Loucy (cell line): ENCODE data around the gene EEFSEC.

Experiments used
- EZH2phosphoT487 ChIP-seq: fragments of 200-600 bp; IDR thresholded peaks from 2 replicates; pipeline ENCODE4 v1.6.1; 2018; ENCODE audit warnings: antibody characterized with exemption, mild to moderate bottlenecking, moderate library complexity, borderline replicate concordance
- TF ChIP-seq, protein P1 (sequence below): fragments of 200-600 bp; sonication (generic); conservative IDR thresholded peaks from 2 replicates; pipeline ENCODE4 v1.5.1; 2014; ENCODE audit warnings: mild to moderate bottlenecking, antibody characterized with exemption, low read length

GRCh38 chr3:128313935-128314334 is 160.7 kb downstream of the EEFSEC start:
- TF ChIP-seq, protein P1, sequence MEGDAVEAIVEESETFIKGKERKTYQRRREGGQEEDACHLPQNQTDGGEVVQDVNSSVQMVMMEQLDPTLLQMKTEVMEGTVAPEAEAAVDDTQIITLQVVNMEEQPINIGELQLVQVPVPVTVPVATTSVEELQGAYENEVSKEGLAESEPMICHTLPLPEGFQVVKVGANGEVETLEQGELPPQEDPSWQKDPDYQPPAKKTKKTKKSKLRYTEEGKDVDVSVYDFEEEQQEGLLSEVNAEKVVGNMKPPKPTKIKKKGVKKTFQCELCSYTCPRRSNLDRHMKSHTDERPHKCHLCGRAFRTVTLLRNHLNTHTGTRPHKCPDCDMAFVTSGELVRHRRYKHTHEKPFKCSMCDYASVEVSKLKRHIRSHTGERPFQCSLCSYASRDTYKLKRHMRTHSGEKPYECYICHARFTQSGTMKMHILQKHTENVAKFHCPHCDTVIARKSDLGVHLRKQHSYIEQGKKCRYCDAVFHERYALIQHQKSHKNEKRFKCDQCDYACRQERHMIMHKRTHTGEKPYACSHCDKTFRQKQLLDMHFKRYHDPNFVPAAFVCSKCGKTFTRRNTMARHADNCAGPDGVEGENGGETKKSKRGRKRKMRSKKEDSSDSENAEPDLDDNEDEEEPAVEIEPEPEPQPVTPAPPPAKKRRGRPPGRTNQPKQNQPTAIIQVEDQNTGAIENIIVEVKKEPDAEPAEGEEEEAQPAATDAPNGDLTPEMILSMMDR, result no peak
- TF ChIP-seq EZH2phosphoT487, result no peak
